Muscle layer of duodenum (tissue), 2 donors: Measurements from ENCODE around the gene DLG2.
"Not testable (repeated sequence)": the region's sequence is repeated elsewhere in the genome, so short reads cannot be mapped to it uniquely, and the experiment has no call there.

Experiments
- H3K27ac ChIP-seq: one replicate; pipeline ENCODE4 v1.7.0; 2013; ENCODE audit warnings: mild to moderate bottlenecking, low read length
- H3K27me3 ChIP-seq: one replicate; pipeline ENCODE4 v1.7.0; 2013; ENCODE audit warnings: low read depth, mild to moderate bottlenecking, control low read depth, low read length
- H3K36me3 ChIP-seq, 2 donors: one replicate each; pipeline ENCODE4 v1.7.0; 2013; ENCODE audit warnings: low read length in 2 of 2, control low read depth in 1 of 2, mild to moderate bottlenecking in 1 of 2; ENCODE audit not compliant: insufficient read depth in 2 of 2, control insufficient read depth in 1 of 2
- H3K4me1 ChIP-seq, 2 donors: one replicate each; pipeline ENCODE4 v1.7.0; 2013; ENCODE audit warnings: low read length in 2 of 2, mild to moderate bottlenecking in 2 of 2, control low read depth in 1 of 2, moderate library complexity in 1 of 2; ENCODE audit not compliant: insufficient read depth in 2 of 2, control insufficient read depth in 1 of 2
- H3K4me3 ChIP-seq, 2 donors: one replicate each; pipeline ENCODE4 v1.7.0; 2013; ENCODE audit warnings: low read length in 2 of 2, low read depth in 1 of 2, mild to moderate bottlenecking in 1 of 2
- H3K9me3 ChIP-seq, 2 donors: one replicate each; pipeline ENCODE4 v1.7.0; 2013; ENCODE audit warnings: low read length in 2 of 2, control low read depth in 1 of 2, mild to moderate bottlenecking in 1 of 2; ENCODE audit not compliant: control insufficient read depth in 1 of 2
- donor health status: healthy.

Gene DLG2

GRCh38 chr11:83464160-83464944, 2162.8 kb downstream of the DLG2 start:
- Histone ChIP-seq H3K4me3 (no peak overlapping the region), H3K36me3 (no peaks in the 10 kb centered on the region), H3K27ac (no peak overlapping the region), H3K4me1 (peaks cover 0 to 7% of the 10 kb centered on the region in 2 donors), H3K9me3 (no peaks in the 10 kb centered on the region), H3K27me3 (no peaks in the 10 kb centered on the region)

- H3K4me1 ChIP-seq: peaks cover 0 to 7% of the 10 kb centered on the region in 2 donors
- no peaks in the 10 kb centered on the region for H3K27me3 ChIP-seq
- H3K36me3 ChIP-seq: no peaks in the 10 kb centered on the region
- H3K27ac ChIP-seq: no peak overlapping the region
- H3K4me3 ChIP-seq: no peak overlapping the region
- H3K9me3 ChIP-seq: no peaks in the 10 kb centered on the region
Measured at GRCh38 chr11:83459798-83460197, 2167.3 kb downstream of the DLG2 start.

- Histone ChIP-seq H3K4me1 (peaks cover 0 to 7% of the 10 kb centered on the region in 2 donors), H3K27ac (no peak overlapping the region), H3K36me3 (no peaks in the 10 kb centered on the region), H3K4me3 (no peak overlapping the region), H3K9me3 (no peaks in the 10 kb centered on the region), H3K27me3 (no peaks in the 10 kb centered on the region)
Measured at GRCh38 chr11:83456566-83456965, 2170.6 kb downstream of the DLG2 start.

- Histone ChIP-seq H3K27me3 (no peaks in the 10 kb centered on the region), H3K27ac (no peak overlapping the region), H3K4me3 (no peak overlapping the region), H3K9me3 (no peaks in the 10 kb centered on the region), H3K4me1 (peaks cover 0 to 7% of the 10 kb centered on the region in 2 donors), H3K36me3 (no peaks in the 10 kb centered on the region)
Measured at GRCh38 chr11:83456075-83456474, 2171.1 kb downstream of the DLG2 start.

GRCh38 chr11:83455356-83455755, 2171.8 kb downstream of the DLG2 start:
- no peak overlapping the region for H3K27ac ChIP-seq
- H3K9me3 ChIP-seq: no peaks in the 10 kb centered on the region
- no peaks in the 10 kb centered on the region for H3K36me3 ChIP-seq
- peaks cover 0 to 7% of the 10 kb centered on the region in 2 donors for H3K4me1 ChIP-seq
- H3K27me3 ChIP-seq: no peaks in the 10 kb centered on the region
- no peak overlapping the region for H3K4me3 ChIP-seq

- no peaks in the 10 kb centered on the region for H3K36me3 ChIP-seq
- H3K4me3 ChIP-seq: no peak overlapping the region
- peaks cover 0 to under 1% of the 10 kb centered on the region in 2 donors for H3K4me1 ChIP-seq
- H3K27me3 ChIP-seq: no peaks in the 10 kb centered on the region
- no peak overlapping the region for H3K27ac ChIP-seq
- H3K9me3 ChIP-seq: no peaks in the 10 kb centered on the region
Measured at GRCh38 chr11:83454674-83455073, 2172.5 kb downstream of the DLG2 start.

- Histone ChIP-seq H3K4me1 (no peaks in the 10 kb centered on the region), H3K27ac (no peak overlapping the region), H3K27me3 (no peaks in the 10 kb centered on the region), H3K36me3 (no peaks in the 10 kb centered on the region), H3K4me3 (no peak overlapping the region), H3K9me3 (no peaks in the 10 kb centered on the region)
Measured at GRCh38 chr11:83449338-83449913, 2177.7 kb downstream of the DLG2 start.

GRCh38 chr11:83448686-83449085, 2178.5 kb downstream of the DLG2 start:
- Histone ChIP-seq H3K36me3 (no peaks in the 10 kb centered on the region), H3K9me3 (no peaks in the 10 kb centered on the region), H3K4me3 (no peak overlapping the region), H3K27me3 (no peaks in the 10 kb centered on the region), H3K27ac (no peak overlapping the region), H3K4me1 (no peaks in the 10 kb centered on the region)

- H3K27me3 ChIP-seq, H3K27ac ChIP-seq, H3K4me3 ChIP-seq, H3K9me3 ChIP-seq, H3K4me1 ChIP-seq, H3K36me3 ChIP-seq: not testable (repeated sequence)
Measured at GRCh38 chr11:83443880-83444279, 2183.3 kb downstream of the DLG2 start.

- Histone ChIP-seq H3K36me3 (no peaks in the 10 kb centered on the region), H3K27me3 (no peaks in the 10 kb centered on the region), H3K4me3 (no peak overlapping the region), H3K9me3 (no peaks in the 10 kb centered on the region), H3K4me1 (no peaks in the 10 kb centered on the region), H3K27ac (no peak overlapping the region)
Measured at GRCh38 chr11:83441601-83442000, 2185.5 kb downstream of the DLG2 start.

GRCh38 chr11:83441171-83441570, 2186.0 kb downstream of the DLG2 start:
- Histone ChIP-seq H3K27ac (no peak overlapping the region), H3K36me3 (no peaks in the 10 kb centered on the region), H3K27me3 (no peaks in the 10 kb centered on the region), H3K9me3 (no peaks in the 10 kb centered on the region), H3K4me3 (no peak overlapping the region), H3K4me1 (no peaks in the 10 kb centered on the region)

- no peaks in the 10 kb centered on the region for H3K27me3 ChIP-seq
- H3K4me1 ChIP-seq: no peaks in the 10 kb centered on the region
- no peak overlapping the region for H3K4me3 ChIP-seq
- H3K27ac ChIP-seq: no peak overlapping the region
- H3K36me3 ChIP-seq: no peaks in the 10 kb centered on the region
- no peaks in the 10 kb centered on the region for H3K9me3 ChIP-seq
Measured at GRCh38 chr11:83438438-83438837, 2188.7 kb downstream of the DLG2 start.
